ENCODE data around the gene FHDC1.

FHDC1 gene

DNA sequence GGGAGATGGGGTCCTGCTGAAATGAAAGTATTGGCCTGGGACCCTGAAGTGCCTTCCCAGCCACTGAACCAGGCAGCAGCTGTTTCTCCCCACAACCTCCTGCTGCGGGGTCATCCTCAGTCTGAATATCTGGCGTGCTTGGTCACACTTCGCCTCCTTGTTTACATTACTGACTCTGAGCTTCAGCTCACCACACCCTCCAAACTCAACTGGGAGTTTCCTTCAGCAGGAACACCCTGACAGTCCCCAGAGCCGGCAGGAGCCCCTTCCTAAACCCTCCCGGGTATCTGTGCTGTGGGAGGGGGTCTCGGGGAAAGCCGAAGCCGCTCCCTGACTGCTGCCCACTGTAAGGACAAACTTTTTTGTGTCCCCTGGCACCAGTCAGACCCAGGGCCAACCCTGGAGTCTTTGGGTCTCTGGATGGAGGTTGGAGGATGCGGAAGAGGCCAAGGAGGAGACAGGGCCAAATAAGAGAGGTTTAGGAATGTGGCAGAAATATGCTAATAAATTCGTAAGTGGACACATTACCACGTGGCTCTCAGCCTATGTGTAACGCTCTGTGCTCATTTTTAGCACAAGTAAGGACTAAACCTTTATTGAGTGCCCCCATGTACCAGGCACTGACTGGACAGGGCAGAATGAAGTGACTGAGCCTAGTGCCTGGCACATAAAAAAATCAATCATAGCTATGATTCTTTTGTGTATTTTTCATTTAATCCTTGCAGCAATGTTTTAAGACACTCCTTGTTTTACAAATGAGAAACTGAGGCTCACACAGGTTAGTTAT is 20.7 kb downstream of the FHDC1 start:
- DNase-seq (ENCODE audit: low read depth in 1 of 2, low spot score in 1 of 2) = no peak

DNA sequence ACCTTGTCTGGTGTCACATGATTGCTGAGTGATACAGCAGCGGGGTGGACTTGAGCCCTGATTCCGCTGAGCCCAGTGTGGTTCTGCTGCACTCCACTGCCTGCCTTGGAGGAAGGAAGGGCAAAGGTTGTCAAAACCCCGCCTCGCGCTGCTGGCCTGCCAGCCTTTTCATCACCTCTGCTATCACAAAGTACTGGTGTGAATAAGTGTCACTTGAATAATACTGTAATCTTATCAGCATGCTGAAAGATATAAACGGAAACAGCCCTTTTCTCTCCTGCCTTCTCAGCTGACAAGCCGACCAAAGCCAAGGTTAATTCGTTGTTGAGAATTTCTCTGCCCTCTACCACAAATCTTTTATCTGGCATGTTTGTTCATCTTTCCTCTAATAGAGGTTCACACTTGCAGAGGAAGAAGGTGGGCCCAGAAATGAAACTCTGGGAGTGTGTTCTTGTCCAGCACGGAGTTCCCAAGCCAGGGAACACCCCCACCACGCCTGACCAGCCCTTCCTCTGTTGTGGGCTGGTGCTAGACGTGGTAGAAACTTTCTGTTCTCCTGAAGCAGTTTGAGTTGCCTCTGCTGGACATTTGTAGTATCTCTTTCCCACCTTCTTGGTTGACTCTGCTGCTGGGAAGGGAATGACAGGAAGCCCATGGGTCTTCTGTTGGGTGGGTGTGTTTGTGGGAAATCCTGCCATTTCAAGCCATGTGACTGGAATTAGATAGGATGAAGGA is 21.5 kb downstream of the FHDC1 start:
- DNase-seq (ENCODE audit: low read depth in 1 of 2, low spot score in 1 of 2) = no peak

DNA sequence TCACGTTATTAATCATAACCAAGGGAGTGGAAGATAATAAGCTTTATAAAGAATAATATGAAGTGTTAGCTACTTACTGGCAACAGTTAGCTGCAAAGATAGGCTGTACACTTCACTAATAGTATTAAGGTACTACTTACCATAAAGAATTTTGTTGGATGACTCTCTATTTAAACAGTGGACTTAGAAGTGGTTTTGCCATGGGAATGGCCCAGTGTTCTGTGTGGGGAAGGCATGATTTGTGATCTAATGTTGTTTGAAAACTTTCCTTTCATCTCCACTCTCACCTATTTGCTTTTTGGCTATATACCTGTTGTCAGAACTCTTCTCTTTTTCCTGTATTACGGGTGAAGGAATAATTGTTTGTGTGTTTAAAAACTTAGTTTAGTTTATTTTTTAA is 23.0 kb downstream of the FHDC1 start:
- DNase-seq (ENCODE audit: low read depth in 1 of 2, low spot score in 1 of 2) = no peak

DNA sequence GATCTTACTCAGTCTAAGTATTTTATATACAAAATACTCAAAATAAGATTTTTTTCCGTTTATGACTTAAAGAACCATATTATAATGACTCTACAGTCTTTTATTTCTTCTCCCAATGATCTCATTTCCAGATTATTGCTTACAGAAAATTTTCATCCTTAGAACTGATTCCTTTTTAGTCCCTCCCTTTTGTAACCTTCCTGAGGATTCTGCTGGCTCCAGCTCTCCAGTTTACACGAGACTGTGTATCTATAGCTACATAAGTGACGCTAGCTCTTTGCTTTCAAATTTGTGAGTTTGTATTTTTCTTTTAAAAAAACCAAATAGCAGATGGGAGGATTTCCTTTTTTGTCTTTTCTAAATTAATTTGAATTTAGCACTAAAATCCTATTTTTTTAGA is 24.0 kb downstream of the FHDC1 start:
- no peak for DNase-seq (ENCODE audit: low read depth in 1 of 2, low spot score in 1 of 2)

DNA sequence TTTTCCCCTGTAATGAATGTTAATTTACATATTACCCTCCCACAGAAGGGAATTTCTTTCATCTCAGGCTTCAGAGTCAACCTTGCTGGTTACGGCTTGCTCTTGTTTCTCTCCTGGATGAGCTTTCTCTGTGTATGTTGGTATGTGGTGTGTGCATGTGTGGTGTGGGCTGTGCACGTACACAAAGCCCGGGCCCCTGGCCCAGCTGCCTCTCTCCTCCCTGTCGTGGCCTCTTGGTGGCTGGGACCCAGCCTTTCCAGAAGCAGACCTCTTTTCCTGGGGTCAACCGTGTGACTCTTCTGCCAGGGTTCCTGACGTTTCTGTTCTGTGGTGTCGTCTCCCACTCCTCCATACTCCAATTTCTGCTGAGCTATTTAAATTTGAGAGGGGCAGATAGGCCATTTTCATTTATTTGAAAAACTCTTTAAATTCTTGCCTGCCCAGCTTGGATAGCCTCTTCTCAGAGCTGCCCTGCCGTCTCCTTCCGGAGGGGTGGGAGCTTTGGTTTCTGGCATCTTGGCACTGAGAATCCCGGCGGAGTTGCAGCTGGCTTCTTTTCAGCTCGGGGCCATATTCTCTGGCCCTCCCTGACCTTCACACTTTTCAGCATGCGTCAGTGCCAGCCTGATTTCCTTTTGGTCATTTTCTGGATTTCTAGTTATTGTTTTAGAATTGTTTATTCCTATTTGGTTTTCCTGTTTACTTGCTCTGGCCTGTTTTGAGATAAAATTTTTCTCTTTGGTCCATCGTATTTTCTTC is 25.1 kb downstream of the FHDC1 start:
- DNase-seq (ENCODE audit: low read depth in 1 of 2, low spot score in 1 of 2) = no peak

DNA sequence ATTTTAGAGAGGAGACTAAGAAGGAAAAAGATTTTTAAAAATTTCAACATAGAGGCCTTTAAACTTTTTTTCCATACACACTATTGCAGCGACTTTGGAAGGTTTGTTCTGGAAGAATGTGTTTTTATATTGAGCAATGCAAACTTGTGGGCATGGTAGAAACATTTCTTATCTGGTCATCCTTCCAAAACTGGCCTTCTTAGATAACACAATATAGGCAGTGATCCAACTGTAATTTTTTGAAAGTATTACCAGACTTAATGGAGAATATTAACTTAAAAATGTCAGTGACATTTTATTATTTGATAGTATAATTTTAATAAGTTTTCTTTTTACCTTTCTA is 25.6 kb downstream of the FHDC1 start:
- DNase-seq (ENCODE audit: low read depth in 1 of 2, low spot score in 1 of 2) = no peak

DNA sequence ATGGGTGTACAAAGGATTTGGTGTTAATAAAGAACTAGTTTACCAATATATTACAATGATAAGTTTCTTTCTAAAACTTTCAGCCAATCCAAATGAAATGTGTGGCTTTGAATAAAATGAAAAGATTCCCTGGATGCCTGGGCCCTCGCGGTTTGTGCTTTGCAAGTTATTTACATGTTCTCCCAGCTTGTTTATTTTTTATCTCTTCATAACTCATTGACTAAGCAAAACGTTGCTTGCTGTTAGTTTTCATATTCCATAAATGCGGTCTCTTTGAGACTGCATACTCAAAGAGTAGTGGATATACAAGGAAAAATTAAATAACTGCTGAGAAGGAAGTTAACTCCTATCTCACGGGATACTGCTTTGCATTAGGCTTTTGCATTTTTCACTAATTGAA is 26.0 kb downstream of the FHDC1 start:
- no peak for DNase-seq (ENCODE audit: low read depth in 1 of 2, low spot score in 1 of 2)

DNA sequence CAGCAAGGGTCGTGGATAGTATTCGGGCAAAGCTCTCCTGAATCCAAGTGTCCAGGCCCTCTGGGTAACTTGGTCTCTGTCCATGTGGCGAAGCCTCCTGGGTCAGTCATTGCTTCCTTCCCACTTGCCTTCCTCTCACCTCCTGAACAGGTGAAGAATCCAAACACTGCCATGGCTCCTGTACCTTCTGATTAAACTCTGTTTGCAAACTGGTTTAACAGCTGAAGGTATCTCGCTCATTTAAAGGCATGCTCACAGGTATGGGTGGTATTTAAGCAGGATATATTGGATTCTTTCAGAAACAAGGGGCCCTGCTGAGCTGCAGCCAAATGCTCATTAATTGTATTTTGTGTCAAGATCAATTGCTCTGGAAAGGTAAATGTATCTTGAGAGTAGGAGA is 28.2 kb downstream of the FHDC1 start:
- DNase-seq (ENCODE audit: low read depth in 1 of 2, low spot score in 1 of 2) = no peak

DNA sequence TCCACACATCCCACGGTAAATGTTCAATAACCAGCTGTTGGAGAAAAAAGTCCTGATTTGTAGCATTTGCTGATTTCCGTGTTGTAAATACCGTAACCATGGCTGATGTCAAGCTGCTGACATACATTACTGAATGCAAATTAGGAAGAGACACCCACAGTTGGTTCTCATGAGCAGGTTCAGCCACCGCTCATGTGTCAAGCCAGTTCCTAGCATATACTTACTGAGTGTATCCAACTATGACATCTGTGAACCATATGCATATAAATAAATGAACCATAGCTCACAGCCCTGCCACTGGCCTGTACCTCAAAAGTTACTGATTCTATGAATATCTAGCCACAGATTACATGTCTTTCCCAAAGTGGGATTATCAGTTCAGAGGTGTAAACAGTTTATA is 29.5 kb downstream of the FHDC1 start:
- DNase-seq (ENCODE audit: low read depth in 1 of 2, low spot score in 1 of 2) = no peak

DNA sequence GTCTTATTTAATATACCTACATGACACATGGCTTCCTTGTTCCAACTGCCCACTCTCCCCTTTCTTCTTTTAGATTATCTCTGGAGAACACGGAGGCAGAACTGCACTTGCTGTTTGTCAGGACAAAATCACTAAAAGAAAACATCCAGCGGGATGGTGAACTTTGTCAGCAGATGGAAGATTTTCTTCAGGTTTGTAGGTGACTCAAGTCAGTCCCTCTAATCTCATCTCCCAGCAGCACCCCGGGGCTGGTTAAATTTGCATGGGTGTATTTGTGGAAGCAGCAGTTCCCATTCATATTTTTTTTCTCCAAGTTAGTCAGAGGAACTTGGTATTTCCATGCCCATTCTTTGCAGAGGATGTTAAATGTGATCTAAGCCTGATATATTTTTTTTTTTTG is 31.8 kb downstream of the FHDC1 start:
- DNase-seq (ENCODE audit: low read depth in 1 of 2, low spot score in 1 of 2) = no peak

DNA sequence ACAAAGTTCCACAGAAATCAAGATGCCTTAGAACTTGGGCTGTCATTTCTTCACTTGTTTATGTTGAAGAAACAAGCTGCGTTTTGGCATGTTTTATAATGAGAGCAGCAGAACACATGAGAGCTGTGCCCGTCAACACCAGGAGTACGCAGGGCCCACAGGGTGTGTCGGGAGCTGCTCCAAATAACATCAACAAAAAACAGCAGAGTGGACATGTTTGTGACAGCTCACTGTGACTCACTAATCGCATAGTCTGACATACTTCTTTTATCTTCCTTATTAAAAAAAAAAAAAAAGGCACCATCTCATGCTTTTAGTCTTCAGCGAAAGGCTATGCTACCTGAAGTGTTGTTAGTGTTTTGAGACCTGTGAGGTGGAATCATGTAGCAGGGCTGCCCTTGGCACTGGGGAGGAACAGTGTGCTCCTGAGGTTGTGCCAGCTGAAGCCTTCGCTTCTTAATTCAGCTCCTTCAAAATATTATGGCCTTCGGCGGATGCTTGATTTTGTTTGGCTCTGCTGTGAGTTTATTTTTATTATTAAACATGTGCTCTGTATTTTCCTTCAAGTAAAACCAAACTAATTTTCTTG is 32.8 kb downstream of the FHDC1 start:
- DNase-seq (ENCODE audit: low read depth in 1 of 2, low spot score in 1 of 2) = no peak

DNA sequence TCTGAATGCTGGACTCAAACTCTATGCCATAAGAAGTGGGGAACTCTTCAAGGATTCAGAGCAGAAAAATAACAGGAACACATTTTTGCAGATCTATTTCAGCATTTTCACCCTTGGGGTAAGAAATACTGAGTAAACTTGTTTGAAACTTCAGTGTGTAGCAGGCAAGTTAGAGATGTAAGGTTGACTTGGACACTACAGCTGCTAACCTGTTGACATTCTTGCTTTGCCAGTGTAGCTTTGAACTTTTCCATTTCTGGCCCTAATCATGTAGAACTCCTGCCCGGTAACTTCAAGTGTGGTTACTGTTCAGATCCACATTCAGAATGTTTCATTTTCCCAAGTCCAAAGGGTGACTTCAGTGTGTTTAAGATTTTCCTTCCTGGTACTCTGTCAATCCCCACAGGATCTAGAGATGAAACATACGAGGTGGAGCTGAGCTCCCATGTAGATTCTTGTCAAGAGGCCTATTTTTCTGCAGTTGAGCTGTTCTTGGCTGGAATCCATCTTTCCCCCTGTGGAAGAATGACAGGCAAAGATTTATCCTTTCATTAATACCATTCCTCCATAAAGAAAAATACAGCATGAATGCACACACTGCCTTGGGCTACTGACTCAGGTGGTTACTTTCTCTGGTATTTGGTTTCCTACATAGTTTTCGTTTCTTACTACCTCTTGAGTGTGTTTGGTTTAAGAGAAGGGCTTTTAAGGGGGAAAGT is 34.1 kb downstream of the FHDC1 start:
- no peak for DNase-seq (ENCODE audit: low read depth in 1 of 2, low spot score in 1 of 2)

DNA sequence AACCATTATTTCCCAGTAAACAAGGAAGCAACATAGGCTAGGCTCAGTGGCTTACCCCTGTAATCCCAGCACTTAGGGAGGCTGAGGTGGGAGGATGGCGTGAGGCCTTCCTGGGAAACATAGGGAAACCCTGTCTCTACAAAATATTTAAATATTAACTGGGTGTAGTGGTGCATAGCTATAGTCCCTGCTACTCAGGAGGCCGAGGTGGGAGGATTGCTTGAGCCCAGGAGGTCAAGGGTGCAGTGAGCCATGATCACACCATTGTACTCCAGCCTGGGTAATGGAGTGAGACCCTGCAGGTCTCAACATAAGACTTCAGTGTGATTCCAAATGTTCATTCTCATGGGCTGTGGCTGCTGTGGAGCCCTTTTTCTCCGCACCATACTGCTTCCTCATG is 34.9 kb downstream of the FHDC1 start:
- DNase-seq (ENCODE audit: low read depth in 1 of 2, low spot score in 1 of 2) = no peak

DNA sequence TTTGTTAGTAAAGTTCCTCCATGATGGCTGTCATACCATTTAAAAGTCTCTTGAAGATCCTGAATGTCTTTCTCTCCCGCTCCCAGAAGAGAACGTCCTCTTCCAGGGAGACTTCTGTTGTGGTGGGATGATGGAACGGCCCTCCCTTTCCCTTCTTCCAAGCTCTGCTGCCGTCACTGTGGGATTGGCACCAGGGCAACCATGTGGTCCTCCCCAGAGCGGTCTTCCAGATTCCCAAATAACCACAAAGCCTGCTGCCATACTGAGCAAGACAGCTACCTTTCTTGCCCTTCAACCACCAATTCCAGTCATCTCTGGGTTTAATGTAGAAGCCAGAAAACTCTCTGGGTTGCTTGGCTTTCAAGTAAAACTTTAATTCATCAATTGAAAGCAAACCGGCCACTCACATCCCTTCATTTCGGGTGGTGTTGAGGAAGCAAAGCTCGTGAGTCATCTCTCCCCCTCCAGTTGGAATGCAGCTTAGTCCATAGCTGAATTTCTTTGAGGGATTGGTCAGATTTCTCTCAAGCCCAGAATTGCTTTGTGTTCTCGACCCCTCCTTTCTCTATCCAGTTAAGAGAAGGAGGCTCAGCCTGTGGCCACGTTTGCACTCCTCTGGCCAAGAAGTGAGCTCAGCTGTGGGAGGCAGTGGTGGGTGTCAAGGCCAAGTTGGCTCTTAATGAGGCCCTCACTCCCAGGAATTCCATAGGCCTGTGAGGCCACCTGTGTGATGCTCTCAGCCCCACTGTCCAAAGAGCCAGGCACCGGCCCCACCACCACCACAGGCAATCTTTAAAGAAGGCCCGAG is 36.9 kb downstream of the FHDC1 start:
- DNase-seq (ENCODE audit: low read depth in 1 of 2, low spot score in 1 of 2) = no peak

DNA sequence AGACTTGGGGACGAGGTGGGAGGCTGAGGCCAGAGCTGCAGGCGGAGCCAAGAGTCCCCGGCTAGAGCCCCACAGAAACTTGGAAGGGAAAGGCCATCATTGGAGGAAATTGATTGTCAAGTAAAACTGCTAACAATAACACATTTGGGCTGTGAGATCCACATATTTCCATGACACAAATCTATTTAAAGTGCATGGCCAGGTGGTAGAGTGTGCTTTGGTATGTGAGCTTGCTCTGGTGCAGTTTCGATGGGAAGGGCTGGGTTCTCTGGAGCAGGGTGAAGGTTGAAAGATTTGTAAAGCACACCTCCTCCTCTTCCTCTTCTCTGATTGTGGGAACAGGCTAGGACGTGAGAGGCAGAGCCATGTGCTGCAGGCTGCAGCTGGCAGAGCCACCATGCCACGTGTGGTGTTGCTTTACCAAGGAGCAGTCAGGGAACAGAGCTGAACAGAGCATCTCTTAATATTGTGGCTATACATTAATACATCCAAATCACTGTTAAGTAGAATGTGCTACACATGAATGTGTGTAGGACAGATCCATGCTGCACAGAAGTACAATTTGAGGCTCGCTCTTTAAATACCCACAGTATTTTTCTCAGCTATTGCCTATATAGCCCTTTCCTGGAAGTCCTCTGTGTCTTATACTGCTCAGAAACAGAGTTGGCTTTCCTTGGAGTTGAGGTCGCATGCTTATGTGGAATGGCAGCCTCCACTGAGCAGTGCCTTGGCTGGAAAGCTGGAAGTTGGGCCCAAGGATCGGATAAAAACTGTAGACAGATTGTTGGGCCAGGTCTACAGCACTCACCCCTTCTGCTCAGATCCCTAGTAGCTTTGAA is 37.7 kb downstream of the FHDC1 start:
- DNase-seq (ENCODE audit: low read depth in 1 of 2, low spot score in 1 of 2) = no peak

DNA sequence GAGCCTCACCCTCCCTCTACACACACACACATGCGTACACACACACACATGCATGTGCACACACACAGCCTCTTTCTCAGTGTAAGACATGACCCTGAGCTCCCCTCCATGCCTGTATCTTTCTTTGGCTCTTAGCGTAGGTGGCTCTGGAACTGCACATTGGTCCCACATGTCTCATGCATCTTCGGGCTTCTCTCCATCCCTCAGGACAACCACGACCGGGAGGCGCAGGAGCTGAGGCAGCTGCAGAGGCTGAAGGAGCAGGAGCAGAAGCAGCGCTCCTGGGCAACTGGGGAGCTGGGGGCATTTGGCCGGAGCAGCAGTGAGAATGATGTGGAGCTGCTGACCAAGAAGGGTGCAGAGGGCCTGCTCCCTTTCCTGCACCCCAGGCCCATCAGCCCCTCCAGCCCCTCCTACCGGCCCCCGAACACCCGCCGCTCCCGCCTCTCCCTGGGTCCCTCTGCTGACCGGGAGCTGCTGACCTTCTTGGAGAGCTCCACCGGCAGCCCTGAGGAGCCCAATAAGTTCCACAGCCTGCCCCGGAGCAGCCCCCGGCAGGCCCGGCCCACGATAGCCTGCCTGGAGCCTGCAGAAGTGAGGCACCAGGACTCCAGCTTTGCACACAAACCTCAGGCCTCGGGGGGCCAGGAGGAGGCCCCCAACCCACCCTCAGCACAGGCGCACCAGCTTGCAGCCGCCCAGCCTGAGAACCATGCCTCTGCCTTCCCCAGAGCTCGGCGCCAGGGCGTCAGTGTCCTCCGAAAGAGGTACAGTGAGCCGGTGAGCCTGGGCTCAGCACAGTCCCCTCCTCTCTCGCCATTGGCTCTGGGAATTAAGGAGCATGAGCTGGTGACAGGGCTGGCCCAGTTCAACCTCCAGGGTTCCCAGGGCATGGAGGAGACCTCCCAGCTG is 38.6 kb downstream of the FHDC1 start:
- DNase-seq (ENCODE audit: low read depth in 1 of 2, low spot score in 1 of 2) = no peak

DNA sequence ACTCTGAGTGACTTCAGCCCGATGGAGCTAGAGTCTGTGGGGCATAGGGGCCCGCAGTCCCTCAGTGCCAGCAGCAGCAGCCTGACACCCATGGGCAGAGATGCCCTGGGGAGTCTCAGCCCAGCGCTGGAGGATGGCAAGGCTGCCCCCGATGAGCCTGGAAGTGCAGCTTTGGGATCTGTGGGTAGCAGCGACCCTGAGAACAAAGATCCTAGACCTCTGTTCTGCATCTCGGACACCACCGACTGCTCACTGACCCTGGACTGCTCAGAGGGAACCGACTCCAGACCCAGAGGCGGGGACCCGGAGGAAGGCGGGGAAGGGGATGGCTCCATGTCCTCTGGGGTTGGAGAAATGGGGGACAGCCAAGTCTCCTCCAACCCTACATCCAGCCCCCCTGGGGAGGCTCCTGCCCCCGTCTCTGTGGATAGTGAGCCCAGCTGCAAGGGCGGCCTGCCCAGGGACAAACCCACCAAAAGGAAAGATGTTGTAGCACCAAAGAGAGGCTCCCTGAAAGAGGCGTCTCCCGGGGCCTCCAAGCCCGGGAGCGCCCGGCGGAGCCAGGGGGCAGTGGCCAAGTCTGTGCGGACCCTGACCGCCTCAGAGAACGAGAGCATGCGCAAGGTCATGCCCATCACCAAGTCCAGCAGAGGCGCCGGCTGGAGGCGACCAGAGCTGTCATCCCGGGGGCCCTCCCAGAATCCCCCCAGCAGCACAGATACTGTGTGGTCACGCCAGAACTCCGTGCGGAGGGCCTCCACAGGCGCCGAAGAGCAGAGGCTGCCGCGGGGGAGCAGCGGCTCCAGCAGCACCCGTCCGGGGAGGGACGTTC is 39.5 kb downstream of the FHDC1 start:
- DNase-seq (ENCODE audit: low read depth in 1 of 2, low spot score in 1 of 2) = no peak

All from activated T-helper 1 cell treated with anti-CD3 and anti-CD28 coated beads, Interleukin-2, amount 50 U/mL, for 16 hours (primary cell).